BLaER1 (cell line): ENCODE results near the gene LNX1.
A peak's percentile ranks its signal among the peaks of the same experiment; 100 is the strongest.

Experiments used
- H3K27ac ChIP-seq: shearing (Covaris generic); formaldehyde crosslinking; 2 replicates; pipeline ENCODE4 v1.8.1; 2022
- H3K27me3 ChIP-seq: shearing (Covaris generic); formaldehyde crosslinking; 2 replicates; pipeline ENCODE4 v1.8.1; 2022
- H3K36me3 ChIP-seq: shearing (Covaris generic); formaldehyde crosslinking; 2 replicates; pipeline ENCODE4 v1.8.1; 2022
- H3K4me1 ChIP-seq: shearing (Covaris generic); formaldehyde crosslinking; 2 replicates; pipeline ENCODE4 v1.8.1; 2022
- H3K4me2 ChIP-seq: shearing (Covaris generic); formaldehyde crosslinking; 2 replicates; pipeline ENCODE4 v1.8.1; 2022
- H3K4me3 ChIP-seq: shearing (Covaris generic); formaldehyde crosslinking; 2 replicates; pipeline ENCODE4 v1.8.1; 2022
- H3K9ac ChIP-seq: shearing (Covaris generic); formaldehyde crosslinking; 2 replicates; pipeline ENCODE4 v1.8.1; 2022
- H3K9me3 ChIP-seq: shearing (Covaris generic); formaldehyde crosslinking; 2 replicates; pipeline ENCODE4 v1.8.1; 2022
- H4K20me1 ChIP-seq: shearing (Covaris generic); formaldehyde crosslinking; 2 replicates; pipeline ENCODE4 v1.8.1; 2022
- Cebpa-rat ChIP-seq: shearing (Covaris generic); IDR thresholded peaks from 2 replicates; pipeline ENCODE4 v1.8.1; 2022

The LNX1 gene

GRCh38 chr4:53510321-53510720, 81.0 kb downstream of the LNX1 start:
- H4K20me1 ChIP-seq = no peaks in the 10 kb centered on the region

GRCh38 chr4:53508446-53508845, 82.8 kb downstream of the LNX1 start:
- Histone ChIP-seq H3K9ac (no peak overlapping the region), H3K4me2 (no peak overlapping the region), H4K20me1 (no peaks in the 10 kb centered on the region), H3K4me1 (no peaks in the 10 kb centered on the region), H3K9me3 (no peaks in the 10 kb centered on the region), H3K27me3 (no peaks in the 10 kb centered on the region), H3K36me3 (no peaks in the 10 kb centered on the region), H3K4me3 (no peak overlapping the region), H3K27ac (no peak overlapping the region)
- no peak for TF ChIP-seq Cebpa-rat

More at GRCh38 chr4:53510321-53510720, 81.0 kb downstream of the LNX1 start:
- Histone ChIP-seq H3K36me3 (no peaks in the 10 kb centered on the region), H3K4me1 (no peaks in the 10 kb centered on the region), H3K27ac (no peak overlapping the region), H3K9me3 (no peaks in the 10 kb centered on the region), H3K9ac (no peak overlapping the region), H3K27me3 (no peaks in the 10 kb centered on the region), H3K4me3 (no peak overlapping the region), H3K4me2 (no peak overlapping the region)
- TF ChIP-seq Cebpa-rat = no peak

- no peak overlapping the region for H3K4me3 ChIP-seq
- H3K27me3 ChIP-seq = no peaks in the 10 kb centered on the region
- no peak for TF ChIP-seq Cebpa-rat
- H3K9ac ChIP-seq = no peak overlapping the region
- H3K4me1 ChIP-seq = no peaks in the 10 kb centered on the region
- H3K4me2 ChIP-seq = no peak overlapping the region
- H4K20me1 ChIP-seq = no peaks in the 10 kb centered on the region
- no peaks in the 10 kb centered on the region for H3K36me3 ChIP-seq
- no peaks in the 10 kb centered on the region for H3K9me3 ChIP-seq
- H3K27ac ChIP-seq = no peak overlapping the region
These were observed 83.5 kb downstream of the LNX1 start for GRCh38 chr4:53507671-53508286.

GRCh38 chr4:53507058-53507457, 84.2 kb downstream of the LNX1 start:
- Histone ChIP-seq H3K4me1 (no peaks in the 10 kb centered on the region), H3K36me3 (no peaks in the 10 kb centered on the region), H3K9ac (no peak overlapping the region), H4K20me1 (no peaks in the 10 kb centered on the region), H3K4me3 (no peak overlapping the region), H3K4me2 (no peak overlapping the region), H3K27ac (no peak overlapping the region), H3K27me3 (no peaks in the 10 kb centered on the region), H3K9me3 (no peaks in the 10 kb centered on the region)
- TF ChIP-seq Cebpa-rat = 0 out of 2 replicates have a peak, but pooled peaks have one; percentile 18

GRCh38 chr4:53505947-53506346, 85.3 kb downstream of the LNX1 start:
- Histone ChIP-seq H3K4me2 (no peak overlapping the region), H3K27ac (no peak overlapping the region)

GRCh38 chr4:53502094-53502493, 89.2 kb downstream of the LNX1 start:
- no peak for TF ChIP-seq Cebpa-rat
- Histone ChIP-seq H3K27ac (no peak overlapping the region), H3K4me2 (no peak overlapping the region), H4K20me1 (no peaks in the 10 kb centered on the region), H3K4me3 (no peak overlapping the region), H3K36me3 (no peaks in the 10 kb centered on the region), H3K9me3 (no peaks in the 10 kb centered on the region), H3K4me1 (no peaks in the 10 kb centered on the region), H3K27me3 (no peaks in the 10 kb centered on the region), H3K9ac (no peak overlapping the region)

More at GRCh38 chr4:53505947-53506346, 85.3 kb downstream of the LNX1 start:
- Histone ChIP-seq H4K20me1 (no peaks in the 10 kb centered on the region), H3K27me3 (no peaks in the 10 kb centered on the region), H3K9ac (no peak overlapping the region), H3K36me3 (no peaks in the 10 kb centered on the region), H3K4me3 (no peak overlapping the region), H3K9me3 (no peaks in the 10 kb centered on the region), H3K4me1 (no peaks in the 10 kb centered on the region)
- TF ChIP-seq Cebpa-rat = no peak

GRCh38 chr4:53501561-53501960, 89.7 kb downstream of the LNX1 start:
- TF ChIP-seq Cebpa-rat = no peak
- Histone ChIP-seq H3K9ac (no peak overlapping the region), H4K20me1 (no peaks in the 10 kb centered on the region), H3K4me2 (no peak overlapping the region), H3K36me3 (no peaks in the 10 kb centered on the region), H3K27ac (no peak overlapping the region), H3K27me3 (no peaks in the 10 kb centered on the region), H3K4me3 (no peak overlapping the region), H3K9me3 (no peaks in the 10 kb centered on the region), H3K4me1 (no peaks in the 10 kb centered on the region)

GRCh38 chr4:53500546-53500945, 90.7 kb downstream of the LNX1 start:
- Histone ChIP-seq H3K27ac (no peak overlapping the region), H3K9me3 (no peaks in the 10 kb centered on the region), H3K9ac (no peak overlapping the region), H3K36me3 (no peaks in the 10 kb centered on the region), H3K4me3 (no peak overlapping the region), H3K4me2 (no peak overlapping the region), H3K27me3 (no peaks in the 10 kb centered on the region), H3K4me1 (no peaks in the 10 kb centered on the region), H4K20me1 (no peaks in the 10 kb centered on the region)
- TF ChIP-seq Cebpa-rat = no peak

- Histone ChIP-seq H3K27ac (no peak overlapping the region), H4K20me1 (no peaks in the 10 kb centered on the region), H3K9me3 (no peaks in the 10 kb centered on the region), H3K9ac (no peak overlapping the region), H3K27me3 (no peaks in the 10 kb centered on the region), H3K4me3 (no peak overlapping the region), H3K36me3 (no peaks in the 10 kb centered on the region), H3K4me2 (no peak overlapping the region), H3K4me1 (no peaks in the 10 kb centered on the region)
- TF ChIP-seq Cebpa-rat = no peak
These were observed 91.5 kb downstream of the LNX1 start for GRCh38 chr4:53499791-53500190.

GRCh38 chr4:53498706-53499105, 92.6 kb downstream of the LNX1 start:
- Histone ChIP-seq H3K27ac (no peak overlapping the region), H3K4me1 (no peaks in the 10 kb centered on the region), H3K4me3 (no peak overlapping the region), H3K9me3 (no peaks in the 10 kb centered on the region), H3K4me2 (no peak overlapping the region), H4K20me1 (no peaks in the 10 kb centered on the region), H3K9ac (no peak overlapping the region), H3K27me3 (no peaks in the 10 kb centered on the region), H3K36me3 (no peaks in the 10 kb centered on the region)
- TF ChIP-seq Cebpa-rat = no peak
